ENCODE data around the gene PDHX. TPM values are rescaled to one million over a fixed set of nuclear protein-coding genes. Genes with fewer than 3 reads are reported as not detected.

PDHX gene
- total RNA-seq, 2 experiments from 2014 or later = 34.5 to 35.5 TPM

GRCh38 chr11:35033011-35033410 is 116.6 kb downstream of the PDHX start:
- intact Hi-C loops (cut with micrococcal nuclease) = no loop called here
- ChIA-PET CTCF (interaction anchor here (0.6 to 1.2 kb wide), 2 partner anchors 8 to 208 kb away, joined by 4 to 5 read pairs; no protein-coding TSS in a partner anchor), POLR2A (no interaction called here)
- no peak for DNase-seq
- H3K27me3 Mint-ChIP-seq = no peaks in the 10 kb centered on the region
- peaks cover 3% of the 10 kb centered on the region for H3K9me3 Mint-ChIP-seq
- H3K27ac Mint-ChIP-seq = peak overlapping the region; percentile 14
- H3K4me3 Mint-ChIP-seq = no peak overlapping the region
- peaks cover 57% of the 10 kb centered on the region for H3K4me1 Mint-ChIP-seq (ENCODE audit: low read depth)
- H3K36me3 Mint-ChIP-seq = peaks cover 5% of the 10 kb centered on the region

- DNase-seq = no peak
- intact Hi-C loops (cut with micrococcal nuclease) = no loop called here
- ChIA-PET CTCF (no interaction called here), POLR2A (no interaction called here)
- Mint-ChIP-seq H3K27me3 (no peaks in the 10 kb centered on the region), H3K9me3 (no peaks in the 10 kb centered on the region), H3K36me3 (peaks cover 5% of the 10 kb centered on the region), H3K4me3 (no peak overlapping the region), H3K4me1 (ENCODE audit: low read depth) (peaks cover 71% of the 10 kb centered on the region), H3K27ac (no peak overlapping the region)
Observed at GRCh38 chr11:35034401-35034800, 118.0 kb downstream of the PDHX start.

GRCh38 chr11:35035894-35036408 is 119.5 kb downstream of the PDHX start:
- intact Hi-C loops (cut with micrococcal nuclease) = no loop called here
- ChIA-PET POLR2A (interaction anchor here (0.8 to 1.3 kb wide), 2 partner anchors 23 to 111 kb away, joined by 4 to 5 read pairs; no protein-coding TSS in a partner anchor), CTCF (interaction anchor here (0.5 to 0.8 kb wide), 4 partner anchors 24 to 127 kb away, joined by 3 to 4 read pairs (median 4); no protein-coding TSS in a partner anchor)

GRCh38 chr11:35036639-35037038 is 120.2 kb downstream of the PDHX start:
- POLR2A ChIA-PET = interaction anchor here (0.8 to 1.3 kb wide), 2 partner anchors 23 to 110 kb away, joined by 4 to 5 read pairs; no protein-coding TSS in a partner anchor
- peaks cover 1% of the 10 kb centered on the region for H3K27me3 Mint-ChIP-seq
- intact Hi-C loops (cut with micrococcal nuclease) = no loop called here

More at GRCh38 chr11:35035894-35036408, 119.5 kb downstream of the PDHX start:
- Mint-ChIP-seq H3K36me3 (peaks cover 5% of the 10 kb centered on the region), H3K4me1 (ENCODE audit: low read depth) (peaks cover 68% of the 10 kb centered on the region), H3K9me3 (no peaks in the 10 kb centered on the region), H3K4me3 (no peak overlapping the region), H3K27ac (no peak overlapping the region), H3K27me3 (peaks cover 1% of the 10 kb centered on the region)
- no peak for DNase-seq

GRCh38 chr11:35038211-35038928 is 122.0 kb downstream of the PDHX start:
- ChIA-PET CTCF (no interaction called here), POLR2A (no interaction called here)
- H3K4me3 Mint-ChIP-seq = no peak overlapping the region
- H3K27ac Mint-ChIP-seq = no peak overlapping the region
- peaks cover 1% of the 10 kb centered on the region for H3K27me3 Mint-ChIP-seq
- peaks cover 70% of the 10 kb centered on the region for H3K4me1 Mint-ChIP-seq (ENCODE audit: low read depth)
- H3K9me3 Mint-ChIP-seq = no peaks in the 10 kb centered on the region
- peak; percentile 65 for DNase-seq
- H3K36me3 Mint-ChIP-seq = peaks cover 3% of the 10 kb centered on the region
- intact Hi-C loops (cut with micrococcal nuclease) = no loop called here

More at GRCh38 chr11:35036639-35037038, 120.2 kb downstream of the PDHX start:
- peak; percentile 49 for DNase-seq
- no peaks in the 10 kb centered on the region for H3K9me3 Mint-ChIP-seq
- H3K27ac Mint-ChIP-seq = peak overlapping the region; percentile 10
- peaks cover 67% of the 10 kb centered on the region for H3K4me1 Mint-ChIP-seq (ENCODE audit: low read depth)
- CTCF ChIA-PET = interaction anchor here (0.5 to 0.8 kb wide), 3 partner anchors 24 to 126 kb away, joined by 3 to 4 read pairs (median 3); no protein-coding TSS in a partner anchor
- no peak overlapping the region for H3K4me3 Mint-ChIP-seq
- H3K36me3 Mint-ChIP-seq = peaks cover 5% of the 10 kb centered on the region

- H3K27ac Mint-ChIP-seq = no peak overlapping the region
- H3K36me3 Mint-ChIP-seq = peaks cover 3% of the 10 kb centered on the region
- no peaks in the 10 kb centered on the region for H3K9me3 Mint-ChIP-seq
- CTCF ChIA-PET = no interaction called here
- H3K27me3 Mint-ChIP-seq = peaks cover 1% of the 10 kb centered on the region
- intact Hi-C loops (cut with micrococcal nuclease) = no loop called here
- no peak overlapping the region for H3K4me3 Mint-ChIP-seq
- no peak for DNase-seq
- H3K4me1 Mint-ChIP-seq (ENCODE audit: low read depth) = peaks cover 66% of the 10 kb centered on the region
- POLR2A ChIA-PET = no interaction called here
Observed at GRCh38 chr11:35039076-35039475, 122.7 kb downstream of the PDHX start.

GRCh38 chr11:35040221-35040942 is 124.0 kb downstream of the PDHX start:
- Mint-ChIP-seq H3K4me3 (peak overlapping the region; percentile 79), H3K9me3 (no peaks in the 10 kb centered on the region), H3K4me1 (ENCODE audit: low read depth) (peaks cover 74% of the 10 kb centered on the region), H3K36me3 (peaks cover 6% of the 10 kb centered on the region), H3K27me3 (peaks cover 1% of the 10 kb centered on the region), H3K27ac (peak overlapping the region; percentile 94)
- peak; percentile 79 for DNase-seq
- intact Hi-C loops (cut with micrococcal nuclease) = loop anchor here (1.0 to 5.0 kb wide), 9 partner anchors 10 to 302 kb away; no protein-coding TSS in a partner anchor
- CTCF ChIA-PET = interaction anchor here (0.7 to 1.6 kb wide), 10 partner anchors 8 to 454 kb away, joined by 3 to 6 read pairs (median 3); no protein-coding TSS in a partner anchor
- POLR2A ChIA-PET = interaction anchor here (0.9 to 2.1 kb wide), 12 partner anchors 10 to 129 kb away, joined by 3 to 16 read pairs (median 6); partner anchors contain the start of gene CD44

- peaks cover 79% of the 10 kb centered on the region for H3K4me1 Mint-ChIP-seq (ENCODE audit: low read depth)
- peaks cover 6% of the 10 kb centered on the region for H3K36me3 Mint-ChIP-seq
- no peak for DNase-seq
- H3K9me3 Mint-ChIP-seq = no peaks in the 10 kb centered on the region
- peaks cover 1% of the 10 kb centered on the region for H3K27me3 Mint-ChIP-seq
- peak overlapping the region; percentile 79 for H3K4me3 Mint-ChIP-seq
- peak overlapping the region; percentile 94 for H3K27ac Mint-ChIP-seq
- ChIA-PET POLR2A (interaction anchor here (0.7 to 2.1 kb wide), 14 partner anchors 10 to 150 kb away, joined by 3 to 16 read pairs (median 4); partner anchors contain the start of gene CD44), CTCF (interaction anchor here (0.9 to 1.6 kb wide), 11 partner anchors 8 to 455 kb away, joined by 3 to 6 read pairs (median 3); no protein-coding TSS in a partner anchor)
- intact Hi-C loops (cut with micrococcal nuclease) = loop anchor here (5.0 kb wide), 1 partner anchor 301 kb away; no protein-coding TSS in a partner anchor
Observed at GRCh38 chr11:35041070-35041554, 124.7 kb downstream of the PDHX start.

- POLR2A ChIA-PET = interaction anchor here (1.5 kb wide), 1 partner anchor 97 kb away, joined by 5 read pairs; the partner anchor contains the start of gene CD44
- intact Hi-C loops (cut with micrococcal nuclease) = loop anchor here (5.0 kb wide), 1 partner anchor 300 kb away; no protein-coding TSS in a partner anchor
- DNase-seq = no peak
- no peak overlapping the region for H3K4me3 Mint-ChIP-seq
- peaks cover 6% of the 10 kb centered on the region for H3K36me3 Mint-ChIP-seq
- H3K27ac Mint-ChIP-seq = no peak overlapping the region
- H3K27me3 Mint-ChIP-seq = peaks cover 1% of the 10 kb centered on the region
- CTCF ChIA-PET = interaction anchor here (0.7 to 1.6 kb wide), 5 partner anchors 8 to 121 kb away, joined by 3 to 6 read pairs (median 3); no protein-coding TSS in a partner anchor
- no peaks in the 10 kb centered on the region for H3K9me3 Mint-ChIP-seq
- peaks cover 80% of the 10 kb centered on the region for H3K4me1 Mint-ChIP-seq (ENCODE audit: low read depth)
Observed at GRCh38 chr11:35042224-35042623, 125.8 kb downstream of the PDHX start.

- DNase-seq = no peak
- H3K4me3 Mint-ChIP-seq = no peak overlapping the region
- peaks cover 4% of the 10 kb centered on the region for H3K36me3 Mint-ChIP-seq
- H3K27ac Mint-ChIP-seq = no peak overlapping the region
- POLR2A ChIA-PET = no interaction called here
- peaks cover 83% of the 10 kb centered on the region for H3K4me1 Mint-ChIP-seq (ENCODE audit: low read depth)
- CTCF ChIA-PET = interaction anchor here (0.9 to 1.0 kb wide), 2 partner anchors 37 to 120 kb away, joined by 3 read pairs; no protein-coding TSS in a partner anchor
- peaks cover 1% of the 10 kb centered on the region for H3K27me3 Mint-ChIP-seq
- no peaks in the 10 kb centered on the region for H3K9me3 Mint-ChIP-seq
- intact Hi-C loops (cut with micrococcal nuclease) = loop anchor here (5.0 kb wide), 1 partner anchor 299 kb away; no protein-coding TSS in a partner anchor
Observed at GRCh38 chr11:35042913-35043312, 126.5 kb downstream of the PDHX start.

GRCh38 chr11:35043936-35044335 is 127.5 kb downstream of the PDHX start:
- Mint-ChIP-seq H3K27me3 (peaks cover 1% of the 10 kb centered on the region), H3K27ac (no peak overlapping the region), H3K4me1 (ENCODE audit: low read depth) (peaks cover 78% of the 10 kb centered on the region), H3K36me3 (peaks cover 3% of the 10 kb centered on the region), H3K9me3 (no peaks in the 10 kb centered on the region), H3K4me3 (no peak overlapping the region)
- DNase-seq = no peak
- ChIA-PET CTCF (interaction anchor here (0.7 to 1.7 kb wide), 4 partner anchors 44 to 193 kb away, joined by 3 to 4 read pairs (median 4); no protein-coding TSS in a partner anchor), POLR2A (interaction anchor here (0.8 kb wide), 2 partner anchors 37 to 102 kb away, joined by 3 read pairs; no protein-coding TSS in a partner anchor)
- intact Hi-C loops (cut with micrococcal nuclease) = loop anchor here (5.0 kb wide), 1 partner anchor 298 kb away; no protein-coding TSS in a partner anchor
